Measurements from ENCODE around the gene FCN3.

The FCN3 gene

GRCh38 chr1:27335506-27336422 is 38.9 kb downstream of the FCN3 start:
- no peak for DNase-seq

GRCh38 chr1:27333717-27334279 is 40.8 kb downstream of the FCN3 start:
- no peak for DNase-seq

GRCh38 chr1:27332536-27333281 is 41.9 kb downstream of the FCN3 start:
- no peak for DNase-seq

DNA sequence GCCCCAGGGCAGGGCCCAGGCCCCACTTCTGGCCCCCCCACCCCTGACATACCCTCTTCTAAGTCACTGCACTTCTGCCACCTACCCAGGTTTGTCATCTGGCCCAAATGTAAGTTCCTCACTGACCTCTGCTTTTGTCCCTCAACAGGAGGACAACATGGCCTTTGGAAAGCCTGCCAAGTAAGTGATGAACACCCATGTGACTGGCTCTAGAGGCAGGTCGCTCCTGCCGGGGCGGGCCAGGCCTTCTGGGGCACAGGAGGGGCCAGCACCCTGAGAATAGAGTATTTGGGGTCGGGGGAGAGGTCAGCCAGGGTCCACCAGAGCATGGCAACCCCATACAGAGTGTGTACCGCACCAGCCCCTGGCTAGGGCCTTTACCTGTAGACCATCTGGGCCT is 42.7 kb downstream of the FCN3 start:
- no peak for DNase-seq

DNA sequence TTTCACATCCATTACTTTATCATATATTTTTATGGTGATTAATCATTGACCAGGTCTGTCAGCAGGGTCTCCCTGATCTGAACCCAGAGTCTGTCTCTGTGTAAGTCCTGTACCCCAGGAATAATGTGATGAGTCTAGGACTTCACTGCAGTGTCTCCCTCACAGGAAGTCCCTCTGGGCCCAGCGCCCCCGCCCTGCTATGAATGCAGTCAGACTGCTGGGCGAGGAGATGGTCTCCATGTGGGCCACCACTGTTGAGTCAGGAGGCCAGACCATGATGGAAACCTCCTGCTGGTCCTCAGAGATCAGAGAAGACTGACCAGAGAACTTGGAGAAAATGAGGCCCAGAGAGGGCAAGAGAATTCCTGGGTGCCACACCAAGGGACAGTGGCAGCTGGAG is 43.2 kb downstream of the FCN3 start:
- DNase-seq = no peak

DNA sequence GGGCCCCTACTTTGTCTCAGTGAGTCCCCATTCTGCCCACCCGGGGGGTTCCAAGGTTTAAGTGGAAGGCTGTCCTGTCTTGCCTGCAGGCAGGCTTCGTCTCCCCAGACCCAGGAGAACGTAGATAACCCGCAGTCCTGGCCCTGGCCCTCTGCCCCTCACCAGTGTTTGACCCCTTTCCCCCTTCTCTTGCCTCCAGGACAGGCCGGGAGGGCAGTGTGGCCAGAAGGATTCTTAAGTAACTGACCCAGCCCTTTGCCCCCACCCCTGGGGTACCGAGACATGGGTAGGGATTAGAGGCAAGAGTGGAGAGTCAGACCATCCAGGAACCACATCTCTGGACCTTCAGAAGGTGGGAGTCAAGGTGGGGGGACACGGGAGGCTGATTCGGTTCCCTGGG is 43.8 kb downstream of the FCN3 start:
- DNase-seq = no peak

- DNase-seq = no peak
Measured at GRCh38 chr1:27327964-27328363, 46.7 kb downstream of the FCN3 start.

DNA sequence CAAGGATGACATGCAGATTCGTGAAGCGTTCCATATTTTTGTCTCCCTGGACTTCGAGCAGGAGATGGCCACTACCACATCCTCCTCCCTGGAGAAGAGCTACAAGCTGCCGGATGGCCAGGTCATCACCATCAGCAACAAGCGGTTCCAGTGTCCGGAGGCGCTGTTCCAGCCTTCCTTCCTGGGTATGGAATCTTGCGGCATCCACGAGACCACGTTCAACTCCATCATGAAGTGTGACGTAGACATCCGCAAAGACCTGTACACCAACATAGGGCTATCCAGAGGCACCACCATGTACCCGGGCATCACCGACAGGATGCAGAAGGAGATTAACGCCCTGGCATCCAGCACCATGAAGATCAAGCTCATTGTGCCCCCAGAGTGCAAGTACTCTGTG is 49.3 kb downstream of the FCN3 start:
- no peak for DNase-seq

- no peak for DNase-seq
Measured at GRCh38 chr1:27322569-27323240, 51.9 kb downstream of the FCN3 start.

- peak; percentile 75 for DNase-seq
Measured at GRCh38 chr1:27321813-27322568, 52.6 kb downstream of the FCN3 start, which contains the start of gene TMEM222. Gene TMEM222 (plus strand): TSS chr1:27322163. CDS start chr1:27322198, 35 bp downstream.
